ENCODE data around the gene SLC1A2.

The SLC1A2 gene

GRCh38 chr11:35270342-35270741, 149.0 kb downstream of the SLC1A2 start:
- DNase-seq (ENCODE audit: low read depth), result no peak

- no peak for DNase-seq (ENCODE audit: low read depth)
Observed at GRCh38 chr11:35267504-35267903, 151.9 kb downstream of the SLC1A2 start.

- no peak for DNase-seq (ENCODE audit: low read depth)
Observed at GRCh38 chr11:35265755-35266454, 153.5 kb downstream of the SLC1A2 start.

GRCh38 chr11:35262735-35263134, 156.6 kb downstream of the SLC1A2 start:
- no peak for DNase-seq (ENCODE audit: low read depth)

- no peak for DNase-seq (ENCODE audit: low read depth)
Observed at GRCh38 chr11:35262056-35262455, 157.3 kb downstream of the SLC1A2 start.

- DNase-seq (ENCODE audit: low read depth), result no peak
Observed at GRCh38 chr11:35261197-35261596, 158.2 kb downstream of the SLC1A2 start.

- DNase-seq (ENCODE audit: low read depth), result no peak
Observed at GRCh38 chr11:35260342-35260985, 158.9 kb downstream of the SLC1A2 start.

- DNase-seq (ENCODE audit: low read depth), result no peak
Observed at GRCh38 chr11:35259529-35259928, 159.8 kb downstream of the SLC1A2 start.

- no peak for DNase-seq (ENCODE audit: low read depth)
Observed at GRCh38 chr11:35257281-35257680, 162.1 kb downstream of the SLC1A2 start.

- no peak for DNase-seq (ENCODE audit: low read depth)
Observed at GRCh38 chr11:35256296-35256695, 163.1 kb downstream of the SLC1A2 start.

- no peak for DNase-seq (ENCODE audit: low read depth)
Observed at GRCh38 chr11:35255514-35255913, 163.8 kb downstream of the SLC1A2 start.

- DNase-seq (ENCODE audit: low read depth), result no peak
Observed at GRCh38 chr11:35253237-35253636, 166.1 kb downstream of the SLC1A2 start.

- DNase-seq (ENCODE audit: low read depth), result no peak
Observed at GRCh38 chr11:35250621-35251020, 168.7 kb downstream of the SLC1A2 start.

GRCh38 chr11:35250192-35250591, 169.2 kb downstream of the SLC1A2 start:
- DNase-seq (ENCODE audit: low read depth), result no peak

- DNase-seq (ENCODE audit: low read depth), result no peak
Observed at GRCh38 chr11:35248558-35249323, 170.6 kb downstream of the SLC1A2 start.

GRCh38 chr11:35247863-35248262, 171.5 kb downstream of the SLC1A2 start:
- no peak for DNase-seq (ENCODE audit: low read depth)

GRCh38 chr11:35247428-35247827, 171.9 kb downstream of the SLC1A2 start:
- peak; percentile 29 for DNase-seq (ENCODE audit: low read depth)

- no peak for DNase-seq (ENCODE audit: low read depth)
Observed at GRCh38 chr11:35246745-35247144, 172.6 kb downstream of the SLC1A2 start.

GRCh38 chr11:35245786-35246185, 173.6 kb downstream of the SLC1A2 start:
- DNase-seq (ENCODE audit: low read depth), result no peak

GRCh38 chr11:35245056-35245455, 174.3 kb downstream of the SLC1A2 start:
- no peak for DNase-seq (ENCODE audit: low read depth)

GRCh38 chr11:35243774-35244173, 175.6 kb downstream of the SLC1A2 start:
- no peak for DNase-seq (ENCODE audit: low read depth)

- DNase-seq (ENCODE audit: low read depth), result no peak
Observed at GRCh38 chr11:35242412-35243242, 176.7 kb downstream of the SLC1A2 start.

Data from activated T-cell treated with anti-CD3 and anti-CD28 coated beads for 24 hours (primary cell).